HEK293 (cell line): Measurements from ENCODE around the gene SHMT2.

Experiments used
- CTCF ChIA-PET: fragments of 350-600 bp; formaldehyde crosslinking; extraction: SDS; loops from one replicate; lab custom pipeline; 2021; ENCODE audit warnings: antibody characterized with exemption; lab: Yijun Ruan, JAX
- POLR2A ChIA-PET: fragments of 300-600 bp; formaldehyde crosslinking; extraction: SDS; loops from one replicate; lab custom pipeline; 2020; ENCODE audit warnings: antibody characterized with exemption, inconsistent platforms; lab: Yijun Ruan, JAX
- H3K27ac ChIP-seq: fragments of 200-500 bp; sonication (Bioruptor generic); 2 replicates; pipeline ENCODE4 v1.5.1; 2014; ENCODE audit warnings: low read depth, low read length, control low read depth, inconsistent platforms; ENCODE audit errors: extremely low read depth
- H3K36me3 ChIP-seq, 2 experiments: fragments of 200-500 bp in 1 of 2; sonication (Bioruptor generic) in 1 of 2; 1 replicate in 1 of 2; 2 replicates in 1 of 2; pipeline ENCODE4 v1.5.1; 2014 to 2017; ENCODE audit warnings: inconsistent platforms in 2 of 2, low read length in 2 of 2; ENCODE audit not compliant: control insufficient read depth in 2 of 2, insufficient read depth in 1 of 2
- H3K4me1 ChIP-seq: fragments of 200-500 bp; sonication (Bioruptor generic); 2 replicates; pipeline ENCODE4 v1.5.1; 2014; ENCODE audit warnings: mild to moderate bottlenecking, low read length, inconsistent platforms; ENCODE audit not compliant: control insufficient read depth, insufficient read depth
- H3K4me3 ChIP-seq: 2 replicates; pipeline ENCODE4 v1.5.1; 2011; ENCODE audit warnings: low read depth, mild to moderate bottlenecking, control low read depth, low read length, moderate library complexity
- H3K9me3 ChIP-seq: fragments of 200-500 bp; sonication (Bioruptor generic); 2 replicates; pipeline ENCODE4 v1.5.1; 2014; ENCODE audit warnings: low read depth, low read length, inconsistent platforms; ENCODE audit not compliant: control insufficient read depth, insufficient read depth
- EGR2 ChIP-seq: fragments of 450-650 bp; formaldehyde crosslinking; IDR thresholded peaks from 2 replicates; pipeline ENCODE4 v1.5.1; 2016; ENCODE audit warnings: low read depth, missing biosample characterization, missing genetic modification characterization
- GLIS1 ChIP-seq: fragments of 450-650 bp; formaldehyde crosslinking; IDR thresholded peaks from 2 replicates; pipeline ENCODE4 v1.5.1; 2016; ENCODE audit warnings: missing biosample characterization, missing genetic modification characterization
- MEIS1 ChIP-seq: sonication (generic); formaldehyde crosslinking; IDR thresholded peaks from 2 replicates; pipeline ENCODE4 v1.8.1; 2022; ENCODE audit warnings: missing genetic modification reagents, mild to moderate bottlenecking, borderline replicate concordance
- PATZ1 ChIP-seq: fragments of 450-650 bp; formaldehyde crosslinking; IDR thresholded peaks from 2 replicates; pipeline ENCODE4 v1.5.1; 2016; ENCODE audit warnings: missing biosample characterization, missing genetic modification characterization
- SCRT1 ChIP-seq: fragments of 450-650 bp; formaldehyde crosslinking; IDR thresholded peaks from 2 replicates; pipeline ENCODE4 v1.5.1; 2016; ENCODE audit warnings: missing biosample characterization, missing genetic modification characterization, borderline replicate concordance
- SCRT2 ChIP-seq: fragments of 450-650 bp; formaldehyde crosslinking; IDR thresholded peaks from 2 replicates; pipeline ENCODE4 v1.5.1; 2016; ENCODE audit warnings: missing biosample characterization, missing genetic modification characterization
- SP2 ChIP-seq: fragments of 450-650 bp; formaldehyde crosslinking; IDR thresholded peaks from 2 replicates; pipeline ENCODE4 v1.5.1; 2016; ENCODE audit warnings: missing biosample characterization, missing genetic modification characterization
- SP7 ChIP-seq: fragments of 450-650 bp; formaldehyde crosslinking; IDR thresholded peaks from 2 replicates; pipeline ENCODE4 v1.5.1; 2016; ENCODE audit warnings: missing biosample characterization, missing genetic modification characterization
- ZBTB48 ChIP-seq: fragments of 450-650 bp; formaldehyde crosslinking; IDR thresholded peaks from 2 replicates; pipeline ENCODE4 v1.5.1; 2016; ENCODE audit warnings: missing biosample characterization, missing genetic modification characterization
- ZBTB8A ChIP-seq: fragments of 450-650 bp; formaldehyde crosslinking; IDR thresholded peaks from 2 replicates; pipeline ENCODE4 v1.5.1; 2016; ENCODE audit warnings: missing biosample characterization, missing genetic modification characterization
- ZFHX2 ChIP-seq: fragments of 450-650 bp; formaldehyde crosslinking; conservative IDR thresholded peaks from 2 replicates; pipeline ENCODE4 v1.5.1; 2016; ENCODE audit warnings: missing biosample characterization, missing genetic modification characterization
- ZFP69B ChIP-seq: fragments of 450-650 bp; formaldehyde crosslinking; IDR thresholded peaks from 2 replicates; pipeline ENCODE4 v1.5.1; 2016; ENCODE audit warnings: missing biosample characterization, missing genetic modification characterization
- ZNF341 ChIP-seq: fragments of 450-650 bp; formaldehyde crosslinking; IDR thresholded peaks from 2 replicates; pipeline ENCODE4; 2016; ENCODE audit warnings: low read depth, missing biosample characterization, missing genetic modification characterization
- ZNF501 ChIP-seq: fragments of 450-650 bp; formaldehyde crosslinking; IDR thresholded peaks from 2 replicates; pipeline ENCODE4 v1.5.1; 2016; ENCODE audit warnings: missing biosample characterization, missing genetic modification characterization
- ZNF521 ChIP-seq: fragments of 450-650 bp; formaldehyde crosslinking; IDR thresholded peaks from 2 replicates; pipeline ENCODE4 v1.5.1; 2017; ENCODE audit warnings: missing biosample characterization, mild to moderate bottlenecking, missing genetic modification characterization
- ZNF645 ChIP-seq: fragments of 450-650 bp; formaldehyde crosslinking; IDR thresholded peaks from 2 replicates; pipeline ENCODE4; 2016; ENCODE audit warnings: missing biosample characterization, missing genetic modification characterization
- ZNF654 ChIP-seq: fragments of 450-650 bp; formaldehyde crosslinking; IDR thresholded peaks from 2 replicates; pipeline ENCODE4 v1.5.1; 2016; ENCODE audit warnings: low read depth, missing biosample characterization, missing genetic modification characterization
- ZNF776 ChIP-seq: fragments of 450-650 bp; formaldehyde crosslinking; IDR thresholded peaks from 2 replicates; pipeline ENCODE4 v1.5.0; 2017; ENCODE audit warnings: missing biosample characterization, missing genetic modification characterization, borderline replicate concordance
- ZSCAN4 ChIP-seq: fragments of 450-650 bp; formaldehyde crosslinking; IDR thresholded peaks from 2 replicates; pipeline ENCODE4 v1.5.1; 2017; ENCODE audit warnings: missing biosample characterization, missing genetic modification characterization
- TF ChIP-seq, protein P1 (sequence below): fragments of 450-650 bp; formaldehyde crosslinking; IDR thresholded peaks from 2 replicates; pipeline ENCODE4 v1.5.1; 2016; ENCODE audit warnings: missing biosample characterization, missing genetic modification characterization, borderline replicate concordance
- TF ChIP-seq, protein P2 (sequence below): fragments of 450-650 bp; IDR thresholded peaks from 2 replicates; pipeline ENCODE4 v1.5.1; 2018; ENCODE audit warnings: missing biosample characterization, missing genetic modification characterization

Gene SHMT2

DNA sequence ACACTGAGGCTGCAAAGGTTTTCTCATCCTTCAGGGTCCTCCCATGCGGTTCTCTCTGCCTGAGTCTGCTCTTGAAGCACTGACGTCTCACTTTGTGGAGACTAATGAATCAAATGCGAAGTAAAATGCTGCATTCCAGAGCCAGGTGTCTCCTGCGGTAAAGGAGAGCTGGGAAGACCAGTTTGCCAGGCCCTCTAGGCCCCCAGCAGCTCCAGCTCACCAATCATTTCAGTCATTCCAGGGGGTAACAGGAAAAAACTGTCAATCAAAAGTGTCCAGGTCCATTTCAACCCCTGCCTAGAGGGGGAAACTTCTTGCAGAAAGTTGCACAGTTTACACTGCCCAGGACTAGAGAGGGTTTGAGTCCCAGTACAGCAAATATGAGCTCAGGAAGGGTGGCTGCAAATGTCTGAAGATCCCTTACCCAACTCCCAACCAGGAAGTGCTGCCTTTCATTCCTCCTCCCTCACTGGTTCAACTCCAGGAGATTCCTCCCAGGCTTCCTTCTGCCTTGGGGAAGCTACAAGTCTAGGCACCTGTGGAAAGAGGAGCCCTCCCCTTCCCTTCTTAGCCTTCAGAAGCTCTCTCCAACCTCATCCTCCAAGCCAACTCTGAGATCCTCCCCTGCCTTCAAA, 15.6 kb upstream of the SHMT2 start:
- H3K36me3 ChIP-seq: peaks cover 0 to 40% of the 10 kb centered on the region in 2 experiments; a peak in 1 of 3 replicates
- H3K4me1 ChIP-seq: peaks cover 5% of the 10 kb centered on the region
- H3K27ac ChIP-seq: no peak overlapping the region
- POLR2A ChIA-PET: interaction anchor here (0.6 to 2.2 kb wide), 8 partner anchors 14 to 1302 kb away, joined by 3 to 17 read pairs (median 4); partner anchors contain the start of gene SHMT2
- H3K4me3 ChIP-seq: no peak overlapping the region
- TF ChIP-seq ZNF501 (tag by site-specific recombination) (0 out of 2 replicates have a peak, but pooled peaks have one; percentile 0), GLIS1 (tag by site-specific recombination) (peak; percentile 35), SCRT1 (tag by site-specific recombination) (peak; percentile 97), MEIS1 (CRISPR knock-in tag) (no peak), ZNF341 (tag by site-specific recombination) (peak; percentile 79), SP2 (tag by site-specific recombination) (peak; percentile 40; the same call in 1 of the 2 replicates), ZBTB48 (tag by site-specific recombination) (peak; percentile 92), ZBTB8A (tag by site-specific recombination) (peak; percentile 91; the same call in 1 of the 2 replicates), SCRT2 (peak; percentile 86)
- TF ChIP-seq, protein P1, sequence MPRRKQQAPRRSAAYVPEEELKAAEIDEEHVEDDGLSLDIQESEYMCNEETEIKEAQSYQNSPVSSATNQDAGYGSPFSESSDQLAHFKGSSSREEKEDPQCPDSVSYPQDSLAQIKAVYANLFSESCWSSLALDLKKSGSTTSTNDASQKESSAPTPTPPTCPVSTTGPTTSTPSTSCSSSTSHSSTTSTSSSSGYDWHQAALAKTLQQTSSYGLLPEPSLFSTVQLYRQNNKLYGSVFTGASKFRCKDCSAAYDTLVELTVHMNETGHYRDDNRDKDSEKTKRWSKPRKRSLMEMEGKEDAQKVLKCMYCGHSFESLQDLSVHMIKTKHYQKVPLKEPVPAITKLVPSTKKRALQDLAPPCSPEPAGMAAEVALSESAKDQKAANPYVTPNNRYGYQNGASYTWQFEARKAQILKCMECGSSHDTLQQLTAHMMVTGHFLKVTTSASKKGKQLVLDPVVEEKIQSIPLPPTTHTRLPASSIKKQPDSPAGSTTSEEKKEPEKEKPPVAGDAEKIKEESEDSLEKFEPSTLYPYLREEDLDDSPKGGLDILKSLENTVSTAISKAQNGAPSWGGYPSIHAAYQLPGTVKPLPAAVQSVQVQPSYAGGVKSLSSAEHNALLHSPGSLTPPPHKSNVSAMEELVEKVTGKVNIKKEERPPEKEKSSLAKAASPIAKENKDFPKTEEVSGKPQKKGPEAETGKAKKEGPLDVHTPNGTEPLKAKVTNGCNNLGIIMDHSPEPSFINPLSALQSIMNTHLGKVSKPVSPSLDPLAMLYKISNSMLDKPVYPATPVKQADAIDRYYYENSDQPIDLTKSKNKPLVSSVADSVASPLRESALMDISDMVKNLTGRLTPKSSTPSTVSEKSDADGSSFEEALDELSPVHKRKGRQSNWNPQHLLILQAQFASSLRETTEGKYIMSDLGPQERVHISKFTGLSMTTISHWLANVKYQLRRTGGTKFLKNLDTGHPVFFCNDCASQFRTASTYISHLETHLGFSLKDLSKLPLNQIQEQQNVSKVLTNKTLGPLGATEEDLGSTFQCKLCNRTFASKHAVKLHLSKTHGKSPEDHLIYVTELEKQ: no peak
- TF ChIP-seq, protein P2, sequence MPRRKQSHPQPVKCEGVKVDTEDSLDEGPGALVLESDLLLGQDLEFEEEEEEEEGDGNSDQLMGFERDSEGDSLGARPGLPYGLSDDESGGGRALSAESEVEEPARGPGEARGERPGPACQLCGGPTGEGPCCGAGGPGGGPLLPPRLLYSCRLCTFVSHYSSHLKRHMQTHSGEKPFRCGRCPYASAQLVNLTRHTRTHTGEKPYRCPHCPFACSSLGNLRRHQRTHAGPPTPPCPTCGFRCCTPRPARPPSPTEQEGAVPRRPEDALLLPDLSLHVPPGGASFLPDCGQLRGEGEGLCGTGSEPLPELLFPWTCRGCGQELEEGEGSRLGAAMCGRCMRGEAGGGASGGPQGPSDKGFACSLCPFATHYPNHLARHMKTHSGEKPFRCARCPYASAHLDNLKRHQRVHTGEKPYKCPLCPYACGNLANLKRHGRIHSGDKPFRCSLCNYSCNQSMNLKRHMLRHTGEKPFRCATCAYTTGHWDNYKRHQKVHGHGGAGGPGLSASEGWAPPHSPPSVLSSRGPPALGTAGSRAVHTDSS: no peak
- CTCF ChIA-PET: interaction anchor here (0.6 to 8.8 kb wide), 42 partner anchors 9 to 1280 kb away, joined by 3 to 628 read pairs (median 4); partner anchors contain the start of genes GLI1, INHBE, LRP1 and SHMT2
- no peaks in the 10 kb centered on the region for H3K9me3 ChIP-seq

DNA sequence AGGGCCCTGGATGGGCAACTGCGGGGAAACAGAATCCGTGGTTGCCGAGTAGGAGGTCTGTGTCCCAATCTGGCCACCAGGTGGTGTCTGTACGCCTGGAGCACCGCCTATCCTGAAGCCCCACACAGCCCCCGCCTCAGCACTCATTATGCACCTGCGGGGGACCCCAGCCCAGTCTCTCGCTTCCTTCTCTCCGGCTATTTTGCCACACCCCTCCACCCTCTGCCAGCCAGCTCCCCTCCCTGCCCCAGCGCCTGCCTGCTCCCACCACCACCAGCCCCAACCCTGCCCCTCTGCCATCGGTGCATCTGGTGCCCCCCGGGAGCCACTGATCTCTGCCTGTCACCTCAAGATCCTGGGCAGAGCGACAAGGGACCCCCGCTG, 15.1 kb upstream of the SHMT2 start:
- POLR2A ChIA-PET: interaction anchor here (0.6 to 2.2 kb wide), 5 partner anchors 16 to 534 kb away, joined by 3 to 17 read pairs (median 5); partner anchors contain the start of gene SHMT2
- no peak overlapping the region for H3K4me3 ChIP-seq
- H3K27ac ChIP-seq: no peak overlapping the region
- TF ChIP-seq ZFP69B (no peak), GLIS1 (tag by site-specific recombination) (peak; percentile 12; the same call in 1 of the 2 replicates), SP7 (peak; percentile 27; the same call in 1 of the 2 replicates), ZNF521 (tag by site-specific recombination) (0 out of 2 replicates have a peak, but pooled peaks have one; percentile 33), ZSCAN4 (no peak), ZNF776 (tag by site-specific recombination) (no peak), EGR2 (tag by site-specific recombination) (peak; percentile 54; the same call in 1 of the 2 replicates), ZFHX2 (tag by site-specific recombination) (peak; percentile 65), ZNF654 (peak; percentile 59), PATZ1 (peak; percentile 97), ZNF645 (tag by site-specific recombination) (no peak)

More for the DNA sequence above, 15.1 kb upstream of the SHMT2 start:
- peaks cover 0 to 35% of the 10 kb centered on the region in 2 experiments; a peak in 1 of 3 replicates for H3K36me3 ChIP-seq
- no peaks in the 10 kb centered on the region for H3K9me3 ChIP-seq
- CTCF ChIA-PET: interaction anchor here (0.6 to 8.8 kb wide), 41 partner anchors 8 to 1279 kb away, joined by 3 to 628 read pairs (median 4); partner anchors contain the start of genes GLI1, INHBE, LRP1 and SHMT2
- peaks cover 5% of the 10 kb centered on the region for H3K4me1 ChIP-seq
